ENCODE results near the gene RPA4. TPM values are rescaled to one million over a fixed set of nuclear protein-coding genes. Genes with fewer than 3 reads are reported as not detected.

RPA4 gene, protein sequence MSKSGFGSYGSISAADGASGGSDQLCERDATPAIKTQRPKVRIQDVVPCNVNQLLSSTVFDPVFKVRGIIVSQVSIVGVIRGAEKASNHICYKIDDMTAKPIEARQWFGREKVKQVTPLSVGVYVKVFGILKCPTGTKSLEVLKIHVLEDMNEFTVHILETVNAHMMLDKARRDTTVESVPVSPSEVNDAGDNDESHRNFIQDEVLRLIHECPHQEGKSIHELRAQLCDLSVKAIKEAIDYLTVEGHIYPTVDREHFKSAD
- 1 to 10 TPM in 1 of 2 donors, under 1 TPM in 1; 0.68 to 1.2 TPM for total RNA-seq
- polyA plus RNA-seq (ENCODE audit: insufficient read length in 6 of 6): under 1 TPM in 4 of 6 donors, not detected in 2; 0.17 to 0.26 (median 0.20) TPM
- long read RNA-seq, donor 1: 0 reads
- long read RNA-seq, donor 2, partial matches to known transcripts: 0 of 1 reads
- long read RNA-seq, donor 2, other reads (novel, unspliced or antisense): 0 of 1 reads
- long read RNA-seq, donor 3: 0 reads
- long read RNA-seq, donor 4: 0 reads
- long read RNA-seq, donor 5: 0 reads
- long read RNA-seq, donor 6: 0 reads
- long read RNA-seq, donor 7, partial matches to known transcripts: 0 of 1 reads
- long read RNA-seq, donor 7, other reads (novel, unspliced or antisense): 0 of 1 reads
- long read RNA-seq, donor 8: 0 reads
- long read RNA-seq, donor 9: 0 reads
- long read RNA-seq, donor 10: 0 reads
- long read RNA-seq, donor 11: 0 reads
- long read RNA-seq, donor 12: 0 reads

DNA sequence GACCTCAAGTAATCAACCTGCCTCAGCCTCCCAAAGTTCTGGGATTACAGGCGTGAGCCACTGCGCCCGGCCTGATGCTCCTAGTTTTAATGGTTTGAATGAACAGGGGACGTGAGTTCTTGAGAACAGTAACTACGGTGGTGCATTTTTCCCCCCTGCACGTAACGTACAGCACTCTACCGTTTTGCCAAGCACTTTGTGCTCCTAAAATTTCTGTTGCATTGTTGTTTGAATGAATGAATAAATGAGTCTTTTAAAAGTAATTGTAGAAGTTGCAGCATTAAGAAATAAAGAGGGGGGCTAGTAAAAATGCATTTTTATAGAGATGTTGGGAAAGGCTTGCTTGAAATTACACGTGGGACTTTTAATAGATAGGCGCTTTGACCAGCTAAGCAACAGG, at the start of gene RPA4:
TSS of gene RPA4 (plus strand) at position 301 of the 400 bp plus-strand sequence. CDS start 403 bp downstream, outside the sequence.
- no peaks in the 10 kb centered on the region for H3K27me3 ChIP-seq
- no peak within 1 kb of the TSS for H3K4me3 ChIP-seq
- no peak for DNase-seq
- TF ChIP-seq, protein P1, sequence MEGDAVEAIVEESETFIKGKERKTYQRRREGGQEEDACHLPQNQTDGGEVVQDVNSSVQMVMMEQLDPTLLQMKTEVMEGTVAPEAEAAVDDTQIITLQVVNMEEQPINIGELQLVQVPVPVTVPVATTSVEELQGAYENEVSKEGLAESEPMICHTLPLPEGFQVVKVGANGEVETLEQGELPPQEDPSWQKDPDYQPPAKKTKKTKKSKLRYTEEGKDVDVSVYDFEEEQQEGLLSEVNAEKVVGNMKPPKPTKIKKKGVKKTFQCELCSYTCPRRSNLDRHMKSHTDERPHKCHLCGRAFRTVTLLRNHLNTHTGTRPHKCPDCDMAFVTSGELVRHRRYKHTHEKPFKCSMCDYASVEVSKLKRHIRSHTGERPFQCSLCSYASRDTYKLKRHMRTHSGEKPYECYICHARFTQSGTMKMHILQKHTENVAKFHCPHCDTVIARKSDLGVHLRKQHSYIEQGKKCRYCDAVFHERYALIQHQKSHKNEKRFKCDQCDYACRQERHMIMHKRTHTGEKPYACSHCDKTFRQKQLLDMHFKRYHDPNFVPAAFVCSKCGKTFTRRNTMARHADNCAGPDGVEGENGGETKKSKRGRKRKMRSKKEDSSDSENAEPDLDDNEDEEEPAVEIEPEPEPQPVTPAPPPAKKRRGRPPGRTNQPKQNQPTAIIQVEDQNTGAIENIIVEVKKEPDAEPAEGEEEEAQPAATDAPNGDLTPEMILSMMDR (IDR thresholded peaks at IDR 0.05): no peak
- ATAC-seq: no peak
- no peaks in the 10 kb centered on the region for H3K4me1 ChIP-seq
- H3K27ac ChIP-seq: no peak within 1 kb of the TSS
- no peaks in the 10 kb centered on the region for H3K9me3 ChIP-seq
- H3K36me3 ChIP-seq: peaks cover 0 to 11% of the 10 kb centered on the region in 2 donors
- intact Hi-C loops (cut with DNase I): no loop called here

GRCh38 chrX:96834137-96834536, 49.6 kb upstream of the RPA4 start:
- ATAC-seq: no peak
- no peak for DNase-seq
- TF ChIP-seq, protein P1 (IDR thresholded peaks at IDR 0.05): no peak
- Histone ChIP-seq H3K27me3 (no peaks in the 10 kb centered on the region), H3K36me3 (no peaks in the 10 kb centered on the region), H3K9me3 (no peaks in the 10 kb centered on the region), H3K27ac (no peak overlapping the region), H3K4me3 (no peak overlapping the region), H3K4me1 (no peaks in the 10 kb centered on the region)
- intact Hi-C loops (cut with DNase I): no loop called here

DNA sequence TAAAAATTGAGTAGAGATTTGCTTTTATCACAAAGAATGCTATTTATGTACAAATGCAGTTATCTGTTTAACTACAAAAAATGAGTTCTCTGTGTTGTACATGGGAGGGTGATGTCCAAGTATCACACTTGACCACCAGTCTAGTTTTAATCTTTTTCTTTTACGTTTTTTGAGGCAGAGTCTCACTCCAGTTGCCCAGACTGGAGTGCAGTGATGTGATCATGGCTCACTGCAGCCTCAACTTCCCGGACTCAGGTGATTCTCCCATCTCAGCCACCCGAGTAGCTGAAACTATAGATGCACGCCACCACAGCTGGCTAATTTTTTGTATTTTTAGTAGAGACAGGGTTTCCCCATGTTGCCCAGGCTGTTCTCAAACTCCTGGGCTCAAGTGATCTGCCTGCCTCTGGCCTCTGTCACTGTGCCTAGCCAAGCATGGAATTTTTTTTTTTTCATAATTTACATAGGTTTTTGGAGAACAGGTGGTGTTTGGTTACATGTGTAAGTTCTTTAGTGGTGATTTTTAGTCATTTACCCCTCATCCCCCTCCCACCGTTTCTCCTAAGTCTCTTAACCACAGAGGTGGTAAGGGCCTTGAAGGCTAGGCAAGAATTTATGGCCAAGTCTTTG, 47.9 kb upstream of the RPA4 start:
- intact Hi-C loops (cut with DNase I): no loop called here
- H3K27ac ChIP-seq: no peak overlapping the region
- H3K27me3 ChIP-seq: no peaks in the 10 kb centered on the region
- DNase-seq: no peak
- no peaks in the 10 kb centered on the region for H3K4me1 ChIP-seq
- H3K4me3 ChIP-seq: no peak overlapping the region
- TF ChIP-seq, protein P1 (IDR thresholded peaks at IDR 0.05): no peak
- no peaks in the 10 kb centered on the region for H3K9me3 ChIP-seq
- ATAC-seq: no peak
- H3K36me3 ChIP-seq: no peaks in the 10 kb centered on the region

DNA sequence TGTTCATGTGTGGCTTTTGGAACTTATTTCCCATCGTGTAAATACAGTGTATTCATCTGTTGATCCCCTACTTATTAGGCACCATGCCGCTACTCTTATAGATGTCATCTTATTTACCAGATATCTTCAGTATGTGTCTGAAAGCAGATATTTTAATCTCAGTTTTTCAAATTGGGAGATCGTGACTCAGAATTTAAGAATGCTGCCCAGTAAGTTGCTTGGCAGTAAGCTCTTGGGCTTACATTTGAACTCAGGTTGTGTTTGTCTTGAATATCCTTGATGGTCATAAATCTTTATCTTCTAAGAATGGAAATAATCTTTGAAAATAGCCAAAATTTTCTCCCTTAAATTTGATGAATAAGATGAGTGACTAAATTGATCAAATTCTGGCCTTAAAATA, 45.9 kb upstream of the RPA4 start:
- DNase-seq (no peak), ATAC-seq (no peak)
- Histone ChIP-seq H3K36me3 (no peaks in the 10 kb centered on the region), H3K27me3 (no peaks in the 10 kb centered on the region), H3K9me3 (no peaks in the 10 kb centered on the region), H3K27ac (no peak overlapping the region), H3K4me3 (no peak overlapping the region), H3K4me1 (no peaks in the 10 kb centered on the region)
- TF ChIP-seq, protein P1 (IDR thresholded peaks at IDR 0.05): no peak
- intact Hi-C loops (cut with DNase I): no loop called here

DNA sequence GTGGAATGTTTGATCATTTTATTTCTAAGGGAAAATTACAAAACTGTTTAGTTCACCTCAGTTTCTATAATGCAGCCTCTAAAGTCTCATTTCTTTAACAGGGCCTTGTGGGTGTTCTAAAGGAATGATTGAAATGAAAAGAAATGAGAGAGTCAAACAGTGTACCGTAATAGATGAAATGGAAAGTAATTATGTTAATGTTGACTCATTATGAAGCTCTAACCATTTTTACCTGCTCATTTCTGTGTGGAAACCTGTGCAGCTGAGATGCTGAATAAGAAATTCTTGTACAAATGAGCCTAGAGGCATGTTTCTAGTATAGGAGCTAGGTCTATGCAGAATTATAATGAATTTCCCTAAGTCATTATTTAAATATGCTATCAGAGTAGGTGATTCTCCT, 45.2 kb upstream of the RPA4 start:
- Histone ChIP-seq H3K4me1 (no peaks in the 10 kb centered on the region), H3K27me3 (no peaks in the 10 kb centered on the region), H3K27ac (no peak overlapping the region), H3K9me3 (no peaks in the 10 kb centered on the region), H3K4me3 (no peak overlapping the region), H3K36me3 (no peaks in the 10 kb centered on the region)
- ATAC-seq: no peak
- TF ChIP-seq, protein P1 (IDR thresholded peaks at IDR 0.05): no peak
- intact Hi-C loops (cut with DNase I): no loop called here
- no peak for DNase-seq
